OCI-LY1 (cell line): ENCODE results near the gene APLP2.

Experiments
- EZH2 ChIP-seq: fragments of 200-600 bp; sonication (generic), shearing (Covaris generic); IDR thresholded peaks from 2 replicates; pipeline ENCODE4 v1.8.0; 2017; ENCODE audit warnings: borderline replicate concordance, mixed run types, mild to moderate bottlenecking, antibody characterized with exemption, low read length, moderate library complexity, mixed read lengths
- TF ChIP-seq, protein P1 (sequence below): fragments of 200-600 bp; sonication (generic), shearing (Covaris generic); IDR thresholded peaks from 2 replicates; pipeline ENCODE4 v1.5.1; 2017; ENCODE audit warnings: mild to moderate bottlenecking, antibody characterized with exemption, low read length, moderate library complexity, mixed read lengths

DNA sequence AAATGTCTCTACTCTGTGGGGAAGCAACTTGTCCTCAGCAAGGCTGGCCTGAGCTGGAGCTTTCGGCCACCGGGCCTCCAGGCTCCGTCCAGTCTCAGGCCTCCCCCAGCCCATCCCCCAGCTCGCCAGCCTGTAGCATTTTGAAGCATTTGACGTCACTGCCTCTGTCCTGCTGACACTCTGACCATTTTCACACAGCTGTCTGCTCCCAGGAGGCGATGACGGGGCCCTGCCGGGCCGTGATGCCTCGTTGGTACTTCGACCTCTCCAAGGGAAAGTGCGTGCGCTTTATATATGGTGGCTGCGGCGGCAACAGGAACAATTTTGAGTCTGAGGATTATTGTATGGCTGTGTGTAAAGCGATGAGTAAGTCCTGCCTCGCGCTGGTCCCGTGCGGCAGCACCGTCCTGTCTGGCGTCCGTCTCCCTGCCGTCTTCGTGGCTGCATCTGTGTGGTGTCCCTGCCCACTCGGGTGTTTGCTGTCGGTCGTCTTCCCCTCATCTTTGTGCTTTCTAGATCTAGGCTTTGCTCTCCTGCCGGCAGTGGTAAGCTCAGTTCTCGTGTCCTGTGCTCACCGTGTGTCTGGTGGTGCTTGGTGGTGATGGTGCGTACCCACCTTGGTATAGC is 53.8 kb downstream of the APLP2 start:
- TF ChIP-seq, protein P1, sequence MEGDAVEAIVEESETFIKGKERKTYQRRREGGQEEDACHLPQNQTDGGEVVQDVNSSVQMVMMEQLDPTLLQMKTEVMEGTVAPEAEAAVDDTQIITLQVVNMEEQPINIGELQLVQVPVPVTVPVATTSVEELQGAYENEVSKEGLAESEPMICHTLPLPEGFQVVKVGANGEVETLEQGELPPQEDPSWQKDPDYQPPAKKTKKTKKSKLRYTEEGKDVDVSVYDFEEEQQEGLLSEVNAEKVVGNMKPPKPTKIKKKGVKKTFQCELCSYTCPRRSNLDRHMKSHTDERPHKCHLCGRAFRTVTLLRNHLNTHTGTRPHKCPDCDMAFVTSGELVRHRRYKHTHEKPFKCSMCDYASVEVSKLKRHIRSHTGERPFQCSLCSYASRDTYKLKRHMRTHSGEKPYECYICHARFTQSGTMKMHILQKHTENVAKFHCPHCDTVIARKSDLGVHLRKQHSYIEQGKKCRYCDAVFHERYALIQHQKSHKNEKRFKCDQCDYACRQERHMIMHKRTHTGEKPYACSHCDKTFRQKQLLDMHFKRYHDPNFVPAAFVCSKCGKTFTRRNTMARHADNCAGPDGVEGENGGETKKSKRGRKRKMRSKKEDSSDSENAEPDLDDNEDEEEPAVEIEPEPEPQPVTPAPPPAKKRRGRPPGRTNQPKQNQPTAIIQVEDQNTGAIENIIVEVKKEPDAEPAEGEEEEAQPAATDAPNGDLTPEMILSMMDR: no peak
- TF ChIP-seq EZH2: no peak
